HG02678 (cell line): ENCODE measurements around the gene HELQ.
"Not testable (repeated sequence)": the region's sequence is repeated elsewhere in the genome, so short reads cannot be mapped to it uniquely, and the experiment has no call there.

Experiments
- ATAC-seq: cut with Tn5 transposase; IDR thresholded peaks from one replicate; pipeline ENCODE4 v1.9.1; 2021; ENCODE audit warnings: mild to moderate bottlenecking, moderate library complexity; ENCODE audit not compliant: unreplicated experiment

The HELQ gene

GRCh38 chr4:83455281-83456183, at the start of gene HELQ, which contains the start of gene MRPS18C:
Gene HELQ (minus strand): TSS chr4:83455823. CDS start chr4:83455693, 130 bp downstream.
Gene MRPS18C (plus strand): TSS chr4:83456058. CDS start chr4:83456078, 20 bp downstream.
- ATAC-seq, result peak; percentile 95

GRCh38 chr4:83504996-83505395, 49.4 kb upstream of the HELQ start:
- ATAC-seq, result no peak

GRCh38 chr4:83504503-83504902, 48.9 kb upstream of the HELQ start:
- no peak for ATAC-seq

- no peak for ATAC-seq
Observed at GRCh38 chr4:83503974-83504373, 48.4 kb upstream of the HELQ start.

GRCh38 chr4:83501671-83502070, 46.0 kb upstream of the HELQ start:
- ATAC-seq, result not testable (repeated sequence)

GRCh38 chr4:83498187-83498586, 42.6 kb upstream of the HELQ start:
- no peak for ATAC-seq

- ATAC-seq, result not testable (repeated sequence)
Observed at GRCh38 chr4:83496085-83496917, 40.7 kb upstream of the HELQ start.

GRCh38 chr4:83490876-83491450, 35.3 kb upstream of the HELQ start:
- peak; percentile 81 for ATAC-seq

- ATAC-seq, result no peak
Observed at GRCh38 chr4:83489711-83490326, 34.2 kb upstream of the HELQ start.

GRCh38 chr4:83486457-83487129, 31.0 kb upstream of the HELQ start:
- ATAC-seq, result no peak

- peak; percentile 97 for ATAC-seq
Observed at GRCh38 chr4:83484500-83485461, 29.2 kb upstream of the HELQ start, which contains the start of gene ABRAXAS1. Gene ABRAXAS1 (minus strand): TSS chr4:83485100. CDS start chr4:83485072, 28 bp downstream.

- no peak for ATAC-seq
Observed at GRCh38 chr4:83473966-83474365, 18.3 kb upstream of the HELQ start.

GRCh38 chr4:83473423-83473822, 17.8 kb upstream of the HELQ start:
- no peak for ATAC-seq

GRCh38 chr4:83456184-83456501, 520 bp upstream of the HELQ start:
- no peak for ATAC-seq

GRCh38 chr4:83454686-83455085, 937 bp downstream of the HELQ start:
- ATAC-seq, result no peak

- no peak for ATAC-seq
Observed at GRCh38 chr4:83449009-83449408, 6.6 kb downstream of the HELQ start.

GRCh38 chr4:83440899-83441298, 14.7 kb downstream of the HELQ start:
- ATAC-seq, result no peak

GRCh38 chr4:83440148-83440814, 15.3 kb downstream of the HELQ start:
- ATAC-seq, result no peak

- no peak for ATAC-seq
Observed at GRCh38 chr4:83438719-83439118, 16.9 kb downstream of the HELQ start.
